GM18909 (cell line): ENCODE measurements around the gene C2orf78.

Experiments
- ATAC-seq: cut with Tn5 transposase; IDR thresholded peaks from one replicate; pipeline ENCODE4 v1.9.1; 2021; ENCODE audit warnings: mild to moderate bottlenecking; ENCODE audit not compliant: unreplicated experiment, poor library complexity

Gene C2orf78

DNA sequence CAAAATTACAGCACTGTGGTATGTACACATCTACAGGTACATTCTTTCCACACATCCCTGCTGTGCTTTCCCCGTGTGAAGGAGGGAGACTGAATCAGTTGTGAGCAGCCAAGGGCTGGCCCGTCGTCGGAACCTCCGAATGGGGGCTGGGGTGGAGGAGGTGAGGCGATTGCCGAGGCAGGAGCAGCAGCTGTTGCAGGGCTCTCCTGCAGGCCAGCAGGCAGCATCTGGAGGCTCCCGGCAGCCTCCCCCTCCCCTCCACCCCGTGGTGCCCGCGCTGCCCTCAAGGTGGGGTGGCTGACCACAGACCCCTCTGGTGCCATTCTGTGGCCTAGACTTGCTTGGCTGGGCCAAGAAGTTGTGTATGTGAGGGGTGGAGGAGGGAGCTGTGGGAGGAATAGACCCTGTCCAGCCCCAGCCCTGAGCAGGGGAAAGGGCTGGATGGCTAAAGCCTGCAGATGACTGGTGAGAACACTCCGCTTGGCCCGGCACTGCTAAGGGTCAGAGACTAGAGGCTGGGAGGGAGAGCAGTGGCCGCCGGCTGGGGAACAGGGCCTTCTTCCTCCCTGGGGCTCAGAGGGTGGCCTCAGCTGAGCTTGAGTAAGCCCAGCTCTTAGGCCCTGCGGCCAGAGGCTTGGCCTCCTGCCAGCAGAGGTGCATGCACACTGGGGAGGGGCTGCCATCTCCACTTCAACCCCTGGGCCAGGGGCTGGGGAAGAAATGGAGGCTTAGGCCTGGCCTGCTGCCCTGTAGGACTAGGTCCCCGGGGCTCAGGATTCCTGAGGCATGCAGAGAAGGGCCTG lies 52.4 kb downstream of the C2orf78 start:
- no peak for ATAC-seq

DNA sequence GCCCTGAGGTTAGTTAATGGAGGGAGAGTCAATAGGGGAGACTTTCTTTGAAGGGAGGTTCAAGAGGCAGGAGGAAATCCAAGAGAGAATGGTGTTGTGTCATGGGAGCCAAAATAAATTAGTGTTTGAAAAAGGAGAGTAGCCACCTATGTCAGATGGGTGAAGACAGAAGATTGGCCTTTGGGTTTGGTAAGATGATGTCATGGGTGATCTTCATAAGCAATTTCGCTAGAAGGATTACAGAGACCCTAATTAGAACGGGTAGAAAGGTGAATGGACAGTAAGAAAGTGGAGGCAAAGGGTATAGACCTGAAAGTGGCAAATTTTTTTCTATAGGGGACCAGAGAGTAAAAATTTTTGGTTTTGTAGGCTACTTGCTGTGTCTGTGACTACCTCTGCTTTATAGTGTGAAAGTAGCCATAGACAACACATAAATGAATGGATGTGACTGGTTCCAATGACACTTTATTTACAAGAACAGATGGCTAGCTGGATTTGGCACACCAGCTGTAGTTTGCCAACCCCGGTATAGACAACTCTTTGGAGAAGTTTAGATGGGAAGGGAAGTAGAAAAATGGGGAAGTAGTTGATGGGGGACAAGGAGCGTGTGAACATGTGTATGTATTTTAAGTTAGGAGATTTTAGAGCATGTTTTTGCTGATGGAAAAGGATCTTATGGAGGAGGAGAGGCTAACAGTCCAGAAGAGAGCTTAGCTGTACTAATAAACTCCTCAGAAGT lies 54.0 kb downstream of the C2orf78 start:
- ATAC-seq: no peak

DNA sequence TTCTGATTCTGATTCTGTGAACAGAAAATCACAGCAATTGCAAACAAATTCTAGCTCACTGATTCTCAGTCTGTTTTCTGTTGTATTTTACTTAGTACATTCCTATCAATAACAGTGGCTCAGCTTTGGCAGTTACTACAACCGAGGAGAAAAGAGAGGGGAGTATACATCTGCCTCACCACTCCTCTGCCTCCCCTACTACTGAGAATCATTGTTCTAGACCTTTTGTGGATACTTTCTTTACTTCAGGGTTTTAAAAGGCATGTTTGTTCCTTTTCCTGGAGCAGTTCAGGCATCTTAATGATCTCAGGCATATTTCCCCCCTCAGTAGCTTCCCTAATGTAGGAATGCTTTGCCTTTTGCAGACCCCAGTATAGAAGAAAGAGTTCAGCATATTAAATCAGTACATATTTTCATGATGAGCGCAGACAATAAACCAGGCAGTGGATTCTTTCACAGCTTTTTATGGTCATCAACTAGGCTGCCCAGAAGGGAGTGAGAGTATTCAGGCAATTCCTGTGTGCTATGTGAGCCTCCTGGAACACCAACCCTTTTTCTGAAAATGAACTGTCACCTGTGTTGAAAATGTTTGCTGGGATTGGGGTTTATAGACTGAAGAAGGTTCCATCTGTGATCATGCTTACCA lies 55.0 kb downstream of the C2orf78 start:
- ATAC-seq: no peak

DNA sequence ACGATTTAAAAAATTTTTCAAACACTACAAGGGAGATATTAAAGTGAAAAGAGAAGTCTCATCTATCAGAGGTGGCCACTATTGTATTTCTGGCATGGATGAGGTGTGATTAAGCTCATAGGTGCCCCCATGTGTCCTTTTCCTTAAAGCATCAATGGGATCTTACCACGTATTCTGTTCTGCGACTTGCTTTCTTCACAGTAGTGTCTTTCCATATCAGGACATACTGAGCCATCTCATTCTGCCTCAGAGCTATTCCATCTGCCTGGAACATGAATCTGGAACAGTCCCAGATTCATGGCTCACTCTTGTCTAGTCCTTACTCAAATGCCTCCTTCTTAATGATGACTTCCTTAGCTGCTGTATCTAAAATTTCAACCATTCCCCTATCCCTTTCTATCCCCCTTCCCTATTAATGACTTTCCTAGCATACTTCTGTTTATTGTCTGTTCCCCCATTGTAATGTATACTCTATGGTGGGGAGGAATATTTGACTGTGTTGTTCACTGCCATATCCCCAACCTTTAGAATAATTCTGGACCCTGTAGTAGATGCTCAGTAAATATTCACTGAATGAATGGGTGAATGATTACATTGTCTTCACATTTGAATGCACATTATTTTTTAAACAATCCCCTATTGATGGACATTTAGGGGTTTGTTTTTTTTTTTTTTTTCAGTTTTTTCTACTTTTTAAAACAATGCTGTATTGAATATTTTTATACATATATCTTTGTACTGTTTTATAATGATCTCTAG lies 55.8 kb downstream of the C2orf78 start:
- ATAC-seq: no peak

DNA sequence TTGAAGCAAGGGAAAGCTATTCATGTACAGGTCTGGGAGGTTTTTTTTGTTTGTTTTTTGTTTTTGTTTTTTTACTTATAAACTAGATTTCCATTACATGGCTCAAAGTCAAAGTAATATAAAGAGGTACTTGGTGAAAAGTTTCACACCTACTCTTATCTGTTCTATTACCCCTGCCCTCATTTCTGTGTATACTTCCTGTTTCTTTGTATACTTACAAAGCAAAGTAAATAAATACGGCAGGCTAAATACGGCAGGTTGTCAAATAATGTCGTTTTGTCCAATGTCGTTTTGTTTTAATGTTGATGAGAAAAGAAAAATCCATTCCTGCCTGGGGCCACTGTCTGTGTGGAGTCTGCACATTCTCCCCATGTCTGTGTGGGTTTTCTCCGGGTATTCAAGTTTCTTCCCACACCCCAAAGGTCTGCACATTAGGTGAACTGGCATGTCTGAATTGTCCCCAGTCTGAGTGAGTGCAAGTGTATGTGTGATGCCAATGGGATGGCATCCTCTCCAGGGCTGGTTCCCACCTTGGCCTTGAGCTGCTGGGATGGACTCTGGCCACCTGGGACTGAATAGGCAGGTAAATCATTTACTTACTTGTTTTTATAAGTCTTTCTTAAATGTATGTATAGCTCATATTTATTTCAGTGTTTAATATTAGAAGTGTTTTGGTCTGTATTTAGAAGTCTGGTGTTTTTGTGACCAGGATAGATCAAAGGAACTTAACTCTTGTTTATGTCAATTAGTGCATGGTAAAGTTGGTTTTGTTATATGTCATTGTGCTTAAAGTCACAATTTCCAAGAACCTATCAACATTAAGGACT lies 58.1 kb downstream of the C2orf78 start:
- no peak for ATAC-seq

DNA sequence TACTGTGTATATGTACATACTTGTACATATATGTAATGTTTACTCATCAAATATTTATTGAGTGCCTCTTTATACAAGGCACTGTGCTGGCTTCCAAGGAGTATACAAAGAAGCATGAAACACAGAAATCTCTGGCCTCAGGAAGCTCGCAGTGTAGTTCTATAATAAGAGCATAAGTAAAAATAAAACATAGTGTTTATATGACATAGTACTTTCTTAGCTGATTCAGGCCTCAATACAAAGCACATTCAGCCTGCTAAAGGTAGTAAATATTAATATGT lies 58.7 kb downstream of the C2orf78 start:
- no peak for ATAC-seq

DNA sequence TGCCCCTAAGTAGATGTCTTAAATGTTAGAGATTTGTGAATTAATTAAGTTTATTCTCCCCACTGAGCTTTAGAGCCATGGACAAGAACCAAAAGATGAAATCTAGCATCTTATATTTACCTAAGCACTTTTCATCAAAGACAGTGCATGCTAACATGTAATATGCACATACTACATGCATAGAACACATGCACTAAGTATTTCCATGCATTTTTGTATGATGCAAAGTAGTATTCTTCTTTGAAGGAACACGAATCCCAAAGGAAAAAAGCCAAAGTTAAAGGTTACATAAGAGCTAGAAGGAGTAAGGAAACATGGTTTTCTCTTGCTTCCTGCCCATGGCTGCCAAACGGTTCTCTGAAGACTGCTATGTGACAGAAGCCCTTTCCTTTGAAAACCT lies 60.1 kb downstream of the C2orf78 start:
- no peak for ATAC-seq

DNA sequence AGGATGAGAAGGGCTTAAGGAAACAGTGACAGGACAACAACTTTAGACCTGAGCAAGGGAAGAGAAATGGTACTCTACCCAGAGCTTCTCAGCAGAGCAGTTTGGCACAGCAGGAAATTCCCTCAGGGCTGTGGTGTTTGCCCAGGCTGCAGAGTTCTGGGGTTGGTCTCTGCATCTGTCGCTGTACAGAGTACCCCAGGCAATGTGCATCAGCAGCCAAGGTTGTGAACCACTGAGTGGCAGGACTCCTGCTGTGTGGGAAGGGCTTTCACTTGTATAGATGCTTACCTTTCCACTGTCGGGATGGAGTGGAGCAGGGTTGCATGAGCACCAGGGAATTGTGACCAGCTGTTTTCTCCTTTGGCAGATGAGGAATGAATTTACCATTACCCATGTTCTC lies 66.0 kb downstream of the C2orf78 start:
- ATAC-seq: no peak

DNA sequence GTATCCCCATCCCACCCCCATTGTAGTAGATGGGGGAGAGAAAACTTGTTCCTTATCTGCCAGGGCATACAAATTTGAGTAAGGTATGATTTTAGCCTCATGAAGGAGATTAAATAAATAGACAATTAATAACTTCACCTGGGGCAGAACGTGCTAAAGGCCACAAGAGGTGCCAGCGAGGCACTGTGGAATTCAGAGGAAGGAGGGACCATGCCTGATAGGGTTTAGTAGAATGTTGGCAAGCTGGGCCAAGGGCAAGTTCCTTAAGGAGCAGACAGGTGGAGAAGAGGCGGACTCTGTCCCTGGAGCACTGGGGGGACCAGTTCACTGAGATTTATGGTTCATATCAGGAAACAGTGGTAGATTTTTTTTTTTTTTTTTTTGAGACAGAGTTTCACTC lies 67.3 kb downstream of the C2orf78 start:
- ATAC-seq: no peak

DNA sequence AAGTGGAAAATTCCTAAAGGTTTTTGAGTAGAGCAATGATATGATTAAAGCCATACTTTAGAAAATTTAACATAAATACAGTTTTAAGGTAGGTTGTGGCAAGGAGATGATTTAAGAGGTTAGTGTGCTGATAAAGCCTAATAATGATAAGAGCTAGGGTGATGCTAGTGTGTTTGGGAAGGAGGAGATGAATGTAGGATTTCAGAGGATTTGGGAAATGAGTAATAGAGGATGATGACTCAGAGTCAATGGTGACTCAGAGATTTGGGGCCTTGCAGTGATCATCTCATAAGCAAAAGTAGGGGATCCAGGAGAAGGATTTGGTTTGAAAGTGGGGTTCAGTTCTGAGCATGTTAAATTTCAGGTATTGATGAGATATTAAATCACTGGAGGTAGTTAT lies 68.0 kb downstream of the C2orf78 start:
- ATAC-seq: no peak

DNA sequence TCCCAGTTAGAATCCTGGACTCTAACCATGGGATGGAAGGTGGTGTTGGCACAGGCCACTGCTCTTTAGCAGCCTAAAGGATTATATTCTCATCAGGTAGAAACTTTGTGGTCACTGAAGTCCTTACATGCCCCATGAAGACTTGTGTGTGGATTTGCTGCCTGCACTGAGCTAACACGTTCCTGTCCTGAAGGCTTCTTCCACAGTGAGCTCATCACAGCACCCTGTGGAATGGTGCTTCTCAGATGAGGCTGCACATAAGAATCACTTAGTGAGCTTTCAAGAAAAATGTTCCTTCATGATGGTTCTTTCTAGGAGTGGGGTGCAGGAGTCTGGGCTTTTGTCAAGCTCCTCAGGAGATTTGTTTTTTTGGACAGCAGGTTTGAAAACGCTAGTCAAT lies 71.5 kb downstream of the C2orf78 start:
- no peak for ATAC-seq

DNA sequence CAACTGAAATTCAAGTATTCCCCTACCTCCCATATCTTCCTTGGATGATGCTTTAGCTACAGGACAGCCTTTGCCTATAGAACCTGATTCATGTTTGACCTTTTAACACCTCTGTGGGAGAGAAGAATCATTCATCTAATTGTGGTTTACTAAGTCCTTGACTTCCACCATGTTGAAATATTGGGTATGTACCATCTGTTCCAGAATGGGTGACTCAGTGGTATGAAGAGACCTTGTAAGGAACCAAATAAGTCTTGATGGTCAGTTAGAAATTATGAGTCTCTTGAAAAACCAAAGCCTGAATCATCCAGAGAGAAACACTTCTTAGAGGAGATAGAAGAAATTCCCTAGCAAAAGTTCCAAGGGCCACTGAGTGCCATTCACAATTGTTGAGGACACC lies 72.2 kb downstream of the C2orf78 start:
- no peak for ATAC-seq

DNA sequence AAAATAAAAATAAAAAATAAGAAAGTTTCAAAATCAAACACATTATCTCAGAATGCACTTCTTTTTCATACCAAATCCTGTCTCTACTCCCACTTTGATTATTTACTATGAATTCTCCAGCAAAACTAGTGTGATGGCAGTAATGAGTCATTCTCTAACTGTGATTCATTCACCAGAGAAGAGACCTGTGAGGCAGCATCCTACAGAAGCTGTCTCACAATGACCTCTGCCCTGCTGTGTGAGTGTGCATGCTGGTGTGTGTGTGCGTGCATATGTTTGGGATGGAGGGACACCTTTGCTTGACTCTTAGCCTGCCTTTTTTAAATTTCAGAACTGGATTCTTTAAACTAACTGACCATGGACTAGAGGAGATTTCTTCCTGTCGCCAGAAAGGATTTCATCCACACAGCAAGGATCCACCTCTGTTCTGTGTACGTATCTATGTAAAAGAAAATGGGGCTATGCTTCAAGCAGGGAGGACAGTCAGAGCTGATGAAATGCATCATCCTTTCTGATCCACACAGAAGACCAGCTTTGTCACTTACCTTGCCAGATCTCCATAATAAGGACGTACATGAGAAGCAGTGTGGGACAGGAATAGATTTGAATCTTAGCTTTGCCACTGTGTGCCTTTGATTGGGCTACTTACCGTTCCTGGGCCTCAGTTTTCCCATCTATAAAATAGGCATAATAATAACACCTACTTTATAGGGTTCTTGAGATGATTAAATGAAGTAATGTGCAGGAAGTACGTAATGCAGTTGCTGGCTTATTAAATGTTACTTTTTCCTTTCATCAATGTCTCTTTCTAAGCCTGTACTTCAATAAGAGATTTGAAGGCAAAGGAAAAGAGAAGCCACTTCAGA lies 76.0 kb downstream of the C2orf78 start:
- ATAC-seq: no peak

DNA sequence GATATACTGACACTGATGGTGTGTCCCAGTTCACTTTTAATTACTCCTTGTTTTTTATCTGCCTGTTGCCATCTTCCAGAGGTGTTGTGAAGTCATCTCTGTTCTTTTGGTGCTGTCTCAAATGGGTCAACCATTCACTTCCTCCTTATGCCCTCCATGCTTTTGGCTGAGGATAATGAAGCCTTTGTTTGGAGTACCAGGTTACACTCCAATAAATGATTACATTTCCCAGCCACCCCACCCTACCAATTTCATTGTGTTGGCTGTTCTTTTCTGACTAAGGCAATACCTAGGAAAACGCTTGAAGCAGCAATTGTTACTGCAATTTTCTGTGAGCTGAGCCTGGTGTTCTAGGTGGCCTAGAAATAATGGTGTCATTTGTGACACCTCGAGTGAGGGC lies 79.0 kb downstream of the C2orf78 start:
- no peak for ATAC-seq
